ENCODE results near the gene DSC1. TPM values are rescaled to one million over a fixed set of nuclear protein-coding genes. Genes with fewer than 3 reads are reported as not detected.

DSC1 gene
- total and polyA plus RNA-seq, 2 of the 8 experiments (the other 6 are each of a cell fraction or from before 2014, with no cell fraction given) = 0.02 TPM; not detected in 1

- CTCF ChIA-PET (ENCODE audit: partially characterized antibody) = interaction anchor here (1.2 to 1.6 kb wide), 2 partner anchors 10 to 216 kb away, joined by 3 read pairs; no protein-coding TSS in a partner anchor
- H3K9ac ChIP-seq (replicated peaks in 1 of 4; ENCODE audit: extremely low read depth in 1 of 4, low read depth in 3 of 4, low read length in 3 of 4) = no peak overlapping the region
Measured at GRCh38 chr18:31207391-31207790, 44.7 kb upstream of the DSC1 start.

More at GRCh38 chr18:31207391-31207790, 44.7 kb upstream of the DSC1 start:
- Histone ChIP-seq H3K27me3 (replicated peaks in 1 of 4; ENCODE audit: control insufficient read depth in 3 of 4, extremely low read depth in 1 of 4, insufficient read depth in 3 of 4, low read length in 3 of 4) (no peaks in the 10 kb centered on the region), H3K18ac (ENCODE audit: extremely low read depth, low read length) (no peak overlapping the region), H3K4me1 (replicated peaks in 1 of 4; ENCODE audit: control insufficient read depth in 3 of 4, insufficient read depth in 4 of 4, low read length in 3 of 4) (peaks cover 0 to 3% (median 3%) of the 10 kb centered on the region in 4 experiments; a peak in 3 of 7 replicates), H3K14ac (ENCODE audit: insufficient read length) (no peak overlapping the region), H4K91ac (replicated peaks; ENCODE audit: insufficient read length, low read length) (no peak overlapping the region), H3K4ac (replicated peaks; ENCODE audit: insufficient read length, low read depth, low read length) (no peak overlapping the region), H2BK120ac (replicated peaks; ENCODE audit: low read depth, low read length) (no peak overlapping the region), H2BK20ac (ENCODE audit: low read length) (no peak overlapping the region), H3K56ac (replicated peaks; ENCODE audit: insufficient read length, low read depth, low read length) (no peak overlapping the region), H2BK12ac (ENCODE audit: low read depth, low read length) (no peak overlapping the region), H3K36me3 (ENCODE audit: control insufficient read depth in 2 of 4, insufficient read depth in 4 of 4, low read length in 3 of 4) (no peaks in the 10 kb centered on the region), H3K23ac (ENCODE audit: insufficient read length) (no peak overlapping the region), H4K5ac (ENCODE audit: insufficient read length, low read depth, low read length) (no peak overlapping the region), H3K9me3 (ENCODE audit: insufficient read depth in 2 of 2, low read depth in 1 of 2, low read length in 1 of 2) (no peaks in the 10 kb centered on the region), H2AK5ac (ENCODE audit: low read depth, low read length) (no peak overlapping the region), H3K79me1 (ENCODE audit: low read depth, low read length) (no peaks in the 10 kb centered on the region), H2BK5ac (ENCODE audit: low read depth, low read length) (no peak overlapping the region), H3K4me3 (ENCODE audit: extremely low read depth in 1 of 4, insufficient read depth in 2 of 4, low read depth in 3 of 4, low read length in 4 of 4) (no peak overlapping the region), H2BK15ac (ENCODE audit: low read length) (no peak overlapping the region), H4K20me1 (replicated peaks in 1 of 2; ENCODE audit: control insufficient read depth in 1 of 2, insufficient read depth in 2 of 2, low read length in 2 of 2) (no peaks in the 10 kb centered on the region), H3K4me2 (ENCODE audit: insufficient read depth in 1 of 2, low read depth in 2 of 2, low read length in 2 of 2) (no peak overlapping the region), H3K27ac (ENCODE audit: low read depth, low read length) (no peak overlapping the region), H4K8ac (ENCODE audit: extremely low read depth, insufficient read depth, low read length) (no peak overlapping the region), H3K23me2 (ENCODE audit: low read depth, low read length) (no peaks in the 10 kb centered on the region; the same call in 1 of the 2 replicates), H3K79me2 (ENCODE audit: control insufficient read depth in 1 of 2, insufficient read depth in 2 of 2, low read length in 2 of 2) (no peaks in the 10 kb centered on the region), H2AFZ (ENCODE audit: low read length) (peak overlapping the region; percentile 76)
- FAIRE-seq (no peak), DNase-seq (ENCODE audit: low read depth in 1 of 2, low spot score in 2 of 2) (no peak)
- TF ChIP-seq GABPA (IDR thresholded peaks at IDR 0.05; ENCODE audit: borderline replicate concordance, insufficient read depth, low read length) (no peak), KDM4A (IDR thresholded peaks at IDR 0.05; ENCODE audit: low read depth, low read length, severe bottlenecking) (no peak), EZH2 (IDR thresholded peaks at IDR 0.05; ENCODE audit: low read depth, low read length, severe bottlenecking) (no peak)
- POLR2A ChIA-PET (ENCODE audit: partially characterized antibody) = interaction anchor here (0.7 kb wide), 1 partner anchor 98 kb away, joined by 3 read pairs; no protein-coding TSS in a partner anchor
- WGBS, 2 experiments (ENCODE audit: extremely low coverage in 1 of 2, insufficient coverage in 1 of 2, insufficient read length in 1 of 2, insufficient replicate concordance in 2 of 2, low coverage in 1 of 2, low lambda C conversion rate in 2 of 2, missing lambda C conversion rate in 1 of 2) = 92% methylated on average over 6 of the region's 6 CpGs; no CpG with 5 or more reads in 1 of the 2 experiments
